Mucosa of stomach (tissue), 1 donor: Measurements from ENCODE around the gene LHCGR.

Source experiments
- H3K27me3 ChIP-seq: one replicate; pipeline ENCODE4 v1.7.0; 2013; ENCODE audit warnings: mild to moderate bottlenecking, low read length; ENCODE audit not compliant: control insufficient read depth, insufficient read depth
- H3K36me3 ChIP-seq: one replicate; pipeline ENCODE4 v1.7.0; 2013; ENCODE audit warnings: low read length; ENCODE audit not compliant: control insufficient read depth, insufficient read depth
- H3K4me1 ChIP-seq: one replicate; pipeline ENCODE4 v1.7.0; 2013; ENCODE audit warnings: mild to moderate bottlenecking, low read length; ENCODE audit not compliant: control insufficient read depth, insufficient read depth
- H3K4me3 ChIP-seq: one replicate; pipeline ENCODE4 v1.7.0; 2013; ENCODE audit warnings: low read length
- H3K9ac ChIP-seq: one replicate; pipeline ENCODE4 v1.7.0; 2013; ENCODE audit warnings: mild to moderate bottlenecking, low read length, moderate library complexity
- H3K9me3 ChIP-seq: one replicate; pipeline ENCODE4 v1.7.0; 2013; ENCODE audit warnings: mild to moderate bottlenecking, low read length, moderate library complexity; ENCODE audit not compliant: control insufficient read depth
- donor health status: Pancreatic carcinoma.

The LHCGR gene

GRCh38 chr2:48736251-48736650 is 19.3 kb downstream of the LHCGR start:
- H3K4me1 ChIP-seq, result no peaks in the 10 kb centered on the region
- H3K9me3 ChIP-seq, result no peaks in the 10 kb centered on the region
- no peak overlapping the region for H3K9ac ChIP-seq
- H3K27me3 ChIP-seq, result no peaks in the 10 kb centered on the region
- H3K4me3 ChIP-seq, result no peak overlapping the region
- no peaks in the 10 kb centered on the region for H3K36me3 ChIP-seq

- H3K27me3 ChIP-seq, result no peaks in the 10 kb centered on the region
- H3K4me1 ChIP-seq, result no peaks in the 10 kb centered on the region
- no peak overlapping the region for H3K9ac ChIP-seq
- H3K36me3 ChIP-seq, result no peaks in the 10 kb centered on the region
- no peaks in the 10 kb centered on the region for H3K9me3 ChIP-seq
- no peak overlapping the region for H3K4me3 ChIP-seq
These were observed 20.8 kb downstream of the LHCGR start for GRCh38 chr2:48734576-48735303.

GRCh38 chr2:48733067-48733503 is 22.4 kb downstream of the LHCGR start:
- Histone ChIP-seq H3K27me3 (no peaks in the 10 kb centered on the region), H3K9ac (no peak overlapping the region), H3K4me1 (no peaks in the 10 kb centered on the region), H3K4me3 (no peak overlapping the region), H3K9me3 (no peaks in the 10 kb centered on the region), H3K36me3 (no peaks in the 10 kb centered on the region)

GRCh38 chr2:48728840-48729239 is 26.7 kb downstream of the LHCGR start:
- Histone ChIP-seq H3K27me3 (no peaks in the 10 kb centered on the region), H3K9me3 (no peaks in the 10 kb centered on the region), H3K4me3 (no peak overlapping the region), H3K36me3 (no peaks in the 10 kb centered on the region), H3K9ac (no peak overlapping the region), H3K4me1 (no peaks in the 10 kb centered on the region)

DNA sequence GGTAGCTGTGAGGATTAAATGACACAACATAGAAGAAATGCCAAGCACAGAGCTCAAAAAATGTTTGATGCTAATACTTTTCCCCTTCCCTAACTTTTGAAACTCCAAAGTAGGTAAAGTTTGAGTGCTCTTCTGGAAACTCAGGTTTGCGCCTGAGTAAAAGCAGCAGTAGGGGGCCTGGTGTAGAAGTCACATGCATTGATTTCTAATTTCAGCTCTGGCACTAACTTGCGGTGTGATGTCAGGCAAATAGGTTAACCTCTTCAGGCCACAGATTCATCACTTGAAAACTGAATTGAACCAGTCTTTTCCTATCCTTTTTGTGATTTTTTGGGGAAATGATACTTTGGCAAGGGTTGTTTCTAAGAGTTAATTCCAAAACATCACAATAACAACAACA is 27.2 kb downstream of the LHCGR start:
- Histone ChIP-seq H3K4me1 (no peaks in the 10 kb centered on the region), H3K9me3 (no peaks in the 10 kb centered on the region), H3K9ac (no peak overlapping the region)

GRCh38 chr2:48727560-48727959 is 28.0 kb downstream of the LHCGR start:
- Histone ChIP-seq H3K27me3 (no peaks in the 10 kb centered on the region), H3K9me3 (no peaks in the 10 kb centered on the region), H3K36me3 (no peaks in the 10 kb centered on the region), H3K4me1 (no peaks in the 10 kb centered on the region), H3K4me3 (no peak overlapping the region), H3K9ac (no peak overlapping the region)

More for the DNA sequence above, 27.2 kb downstream of the LHCGR start:
- Histone ChIP-seq H3K36me3 (no peaks in the 10 kb centered on the region), H3K4me3 (no peak overlapping the region), H3K27me3 (no peaks in the 10 kb centered on the region)

- H3K27me3 ChIP-seq, result no peaks in the 10 kb centered on the region
- no peaks in the 10 kb centered on the region for H3K36me3 ChIP-seq
- H3K9me3 ChIP-seq, result no peaks in the 10 kb centered on the region
- H3K4me3 ChIP-seq, result no peak overlapping the region
- no peak overlapping the region for H3K9ac ChIP-seq
- no peaks in the 10 kb centered on the region for H3K4me1 ChIP-seq
These were observed 29.6 kb downstream of the LHCGR start for GRCh38 chr2:48725696-48726494.

GRCh38 chr2:48724278-48724677 is 31.2 kb downstream of the LHCGR start:
- Histone ChIP-seq H3K27me3 (no peaks in the 10 kb centered on the region), H3K9me3 (no peaks in the 10 kb centered on the region), H3K4me1 (no peaks in the 10 kb centered on the region), H3K36me3 (no peaks in the 10 kb centered on the region), H3K9ac (no peak overlapping the region), H3K4me3 (no peak overlapping the region)

DNA sequence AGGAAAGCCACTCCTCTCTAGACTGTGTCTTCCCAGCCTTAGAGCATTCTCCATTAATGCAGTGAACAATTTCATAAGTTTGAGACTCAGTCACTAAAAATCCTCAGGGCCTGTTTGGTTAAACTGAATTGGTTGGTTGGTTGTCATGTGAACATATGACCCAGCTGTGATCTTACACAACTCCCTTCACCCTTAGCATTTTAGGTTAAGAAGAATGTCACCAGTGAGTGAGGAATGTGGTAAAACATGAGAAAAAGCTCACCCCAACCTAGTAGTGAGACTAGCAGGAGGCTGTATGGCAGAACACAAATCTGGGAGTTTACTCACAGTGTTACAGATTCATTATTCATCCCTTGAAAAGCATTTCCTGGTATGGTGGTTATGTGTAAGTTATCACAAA is 32.4 kb downstream of the LHCGR start:
- H3K9me3 ChIP-seq, result no peaks in the 10 kb centered on the region
- H3K4me3 ChIP-seq, result no peak overlapping the region
- H3K36me3 ChIP-seq, result no peaks in the 10 kb centered on the region
- no peak overlapping the region for H3K9ac ChIP-seq
- no peaks in the 10 kb centered on the region for H3K4me1 ChIP-seq
- no peaks in the 10 kb centered on the region for H3K27me3 ChIP-seq

- H3K4me1 ChIP-seq, result no peaks in the 10 kb centered on the region
- H3K9ac ChIP-seq, result no peak overlapping the region
These were observed 33.1 kb downstream of the LHCGR start for GRCh38 chr2:48722391-48722790.

GRCh38 chr2:48721158-48721557 is 34.4 kb downstream of the LHCGR start:
- Histone ChIP-seq H3K4me3 (no peak overlapping the region), H3K27me3 (no peaks in the 10 kb centered on the region), H3K9me3 (no peaks in the 10 kb centered on the region), H3K36me3 (no peaks in the 10 kb centered on the region), H3K9ac (no peak overlapping the region), H3K4me1 (no peaks in the 10 kb centered on the region)

More at GRCh38 chr2:48722391-48722790, 33.1 kb downstream of the LHCGR start:
- Histone ChIP-seq H3K27me3 (no peaks in the 10 kb centered on the region), H3K4me3 (no peak overlapping the region), H3K9me3 (no peaks in the 10 kb centered on the region), H3K36me3 (no peaks in the 10 kb centered on the region)

GRCh38 chr2:48719480-48720177 is 35.9 kb downstream of the LHCGR start:
- Histone ChIP-seq H3K4me3 (no peak overlapping the region), H3K4me1 (no peaks in the 10 kb centered on the region), H3K36me3 (no peaks in the 10 kb centered on the region), H3K9me3 (no peaks in the 10 kb centered on the region), H3K9ac (no peak overlapping the region), H3K27me3 (no peaks in the 10 kb centered on the region)
